Sigmoid colon (tissue), 4 donors: Measurements from ENCODE around the gene FIBIN.

Experiments used
- CTCF ChIP-seq, 4 experiments: fragments of 450-650 bp in 3 of 4; fragments of 200-600 bp in 1 of 4; IDR thresholded peaks; one replicate each; pipeline ENCODE4 v1.5.1; 2016 to 2019; ENCODE audit warnings: antibody characterized with exemption in 4 of 4, mild to moderate bottlenecking in 3 of 4, moderate library complexity in 2 of 4
- POLR2AphosphoS5 ChIP-seq, 4 donors: sonication (generic); formaldehyde crosslinking; IDR thresholded peaks; one replicate each; pipeline ENCODE4 v1.6.1; 2017; ENCODE audit warnings: antibody characterized with exemption in 4 of 4

GRCh38 chr11:26971961-26972360 is 22.0 kb upstream of the FIBIN start:
- TF ChIP-seq POLR2AphosphoS5 (IDR thresholded peaks at IDR 0.05) = no peak
- TF ChIP-seq CTCF (IDR thresholded peaks at IDR 0.05) = no peak
